ENCODE measurements around the gene ZDHHC14. TPM values are rescaled to one million over a fixed set of nuclear protein-coding genes. Genes with fewer than 3 reads are reported as not detected.

ZDHHC14 gene
- total RNA-seq, 6 experiments from 2014 or later, result 5.2 to 6.7 (median 6.0) TPM

DNA sequence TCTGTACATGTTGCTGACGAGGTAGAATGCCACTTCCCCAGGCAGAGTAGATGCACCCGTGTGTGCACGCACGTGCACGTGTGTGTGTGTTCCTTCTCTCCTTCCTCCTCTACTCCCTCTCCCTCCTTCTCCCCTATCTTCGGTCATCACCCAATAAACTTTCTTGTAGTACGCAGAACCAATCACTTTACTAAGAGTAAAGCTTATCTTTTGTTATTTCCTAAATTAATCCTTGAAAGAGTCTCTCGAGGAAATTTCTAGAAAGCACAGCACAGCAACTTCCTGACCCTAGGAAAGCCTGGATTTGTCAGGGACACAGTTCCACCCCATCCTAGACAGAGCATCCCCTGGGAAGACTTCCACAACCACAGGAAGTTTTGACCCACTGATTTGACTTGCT, 166.1 kb downstream of the ZDHHC14 start:
- DNase-seq, result no peak
- H3K9me3 Mint-ChIP-seq, result no peaks in the 10 kb centered on the region
- H3K4me1 Mint-ChIP-seq (ENCODE audit: low read depth), result peaks cover 17% of the 10 kb centered on the region
- no peak overlapping the region for H3K4me3 Mint-ChIP-seq
- no peaks in the 10 kb centered on the region; the same call in 1 of the 2 replicates for H3K36me3 Mint-ChIP-seq (ENCODE audit: low read depth)
- no peak for TF ChIP-seq CTCF (IDR thresholded peaks at IDR 0.05)
- H3K27me3 Mint-ChIP-seq (ENCODE audit: insufficient read depth), result no peaks in the 10 kb centered on the region; the same call in none of the 2 replicates
- no peak overlapping the region for H3K27ac Mint-ChIP-seq

- H3K36me3 Mint-ChIP-seq (ENCODE audit: low read depth), result no peaks in the 10 kb centered on the region; the same call in 1 of the 2 replicates
- no peak overlapping the region for H3K27ac Mint-ChIP-seq
- H3K4me1 Mint-ChIP-seq (ENCODE audit: low read depth), result peaks cover 18% of the 10 kb centered on the region
- no peaks in the 10 kb centered on the region; the same call in none of the 2 replicates for H3K27me3 Mint-ChIP-seq (ENCODE audit: insufficient read depth)
- no peak for TF ChIP-seq CTCF (IDR thresholded peaks at IDR 0.05)
- no peaks in the 10 kb centered on the region for H3K9me3 Mint-ChIP-seq
- H3K4me3 Mint-ChIP-seq, result no peak overlapping the region
- DNase-seq, result no peak
Measured at GRCh38 chr6:157548635-157549467, 167.9 kb downstream of the ZDHHC14 start.

DNA sequence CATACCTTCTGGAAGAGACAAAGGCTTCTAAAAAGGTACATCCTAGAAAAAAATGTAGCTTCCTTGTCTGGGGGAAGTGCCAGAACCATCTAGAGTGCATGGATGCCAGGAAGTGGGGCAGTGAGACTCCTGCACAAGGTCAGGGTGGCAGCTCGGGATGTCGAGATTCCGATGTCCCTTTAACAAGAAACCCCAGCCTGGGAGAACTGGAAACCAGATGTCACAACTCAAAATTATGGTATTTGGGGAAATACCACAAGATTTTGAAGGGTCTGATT, 168.4 kb downstream of the ZDHHC14 start:
- H3K4me1 Mint-ChIP-seq (ENCODE audit: low read depth), result peaks cover 18% of the 10 kb centered on the region
- H3K9me3 Mint-ChIP-seq, result no peaks in the 10 kb centered on the region
- TF ChIP-seq CTCF (IDR thresholded peaks at IDR 0.05), result no peak
- H3K27ac Mint-ChIP-seq, result no peak overlapping the region
- no peaks in the 10 kb centered on the region; the same call in none of the 2 replicates for H3K27me3 Mint-ChIP-seq (ENCODE audit: insufficient read depth)
- no peak for DNase-seq
- H3K36me3 Mint-ChIP-seq (ENCODE audit: low read depth), result no peaks in the 10 kb centered on the region; the same call in 1 of the 2 replicates
- no peak overlapping the region for H3K4me3 Mint-ChIP-seq

GRCh38 chr6:157550114-157550989, 169.4 kb downstream of the ZDHHC14 start:
- no peak for TF ChIP-seq CTCF (IDR thresholded peaks at IDR 0.05)
- H3K4me3 Mint-ChIP-seq, result no peak overlapping the region
- H3K9me3 Mint-ChIP-seq, result no peaks in the 10 kb centered on the region
- no peak for DNase-seq
- no peak overlapping the region for H3K27ac Mint-ChIP-seq
- H3K36me3 Mint-ChIP-seq (ENCODE audit: low read depth), result no peaks in the 10 kb centered on the region; the same call in 1 of the 2 replicates
- H3K27me3 Mint-ChIP-seq (ENCODE audit: insufficient read depth), result no peaks in the 10 kb centered on the region; the same call in none of the 2 replicates
- peaks cover 18% of the 10 kb centered on the region for H3K4me1 Mint-ChIP-seq (ENCODE audit: low read depth)

DNA sequence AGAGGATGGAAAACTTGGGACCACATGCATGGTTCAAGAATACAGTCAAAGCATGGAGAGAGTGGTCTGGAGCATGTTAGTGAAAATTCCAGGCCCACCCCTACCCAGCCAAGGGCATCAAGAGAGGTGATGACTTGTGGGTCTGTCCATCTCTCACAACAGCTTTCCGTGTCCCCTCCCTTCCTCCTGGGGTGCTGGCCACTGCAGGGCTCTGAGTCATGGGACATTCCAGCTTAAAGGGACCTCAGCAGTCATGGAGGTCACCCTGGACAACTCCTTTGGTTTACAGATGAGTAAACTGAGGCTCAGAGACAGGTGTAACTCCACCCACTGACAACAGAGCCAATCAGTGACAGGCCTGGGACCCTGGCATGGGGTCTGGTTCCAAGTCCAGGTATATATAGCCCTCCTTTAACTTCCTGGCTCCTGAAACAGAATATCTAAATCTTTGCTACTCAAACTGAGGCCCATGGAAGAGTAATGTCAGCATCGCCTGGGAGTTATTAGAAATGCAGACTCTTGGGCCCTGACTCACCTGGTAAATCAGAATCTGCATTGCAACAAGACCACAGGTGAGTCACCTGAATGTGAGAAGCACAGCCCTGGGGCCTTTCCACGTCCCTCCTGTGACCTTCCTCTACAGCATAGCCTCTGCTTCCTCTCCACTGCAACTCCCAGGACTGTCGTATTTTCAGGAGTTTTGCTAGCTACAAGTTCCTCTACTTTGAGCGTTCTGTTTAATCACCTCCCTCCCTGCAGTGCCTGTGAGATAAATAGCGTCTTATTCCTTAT, 170.2 kb downstream of the ZDHHC14 start:
- no peaks in the 10 kb centered on the region; the same call in 1 of the 2 replicates for H3K36me3 Mint-ChIP-seq (ENCODE audit: low read depth)
- H3K4me3 Mint-ChIP-seq, result no peak overlapping the region
- H3K9me3 Mint-ChIP-seq, result no peaks in the 10 kb centered on the region
- no peak overlapping the region for H3K27ac Mint-ChIP-seq
- TF ChIP-seq CTCF (IDR thresholded peaks at IDR 0.05), result no peak
- no peak for DNase-seq
- H3K27me3 Mint-ChIP-seq (ENCODE audit: insufficient read depth), result no peaks in the 10 kb centered on the region; the same call in none of the 2 replicates
- peaks cover 18% of the 10 kb centered on the region for H3K4me1 Mint-ChIP-seq (ENCODE audit: low read depth)

Data from HFFc6 (cell line).